ENCODE measurements around the gene NABP1. TPM values are rescaled to one million over a fixed set of nuclear protein-coding genes. Genes with fewer than 3 reads are reported as not detected.

The NABP1 gene
- total RNA-seq, 1 experiment from 2014 or later: 3.2 TPM

DNA sequence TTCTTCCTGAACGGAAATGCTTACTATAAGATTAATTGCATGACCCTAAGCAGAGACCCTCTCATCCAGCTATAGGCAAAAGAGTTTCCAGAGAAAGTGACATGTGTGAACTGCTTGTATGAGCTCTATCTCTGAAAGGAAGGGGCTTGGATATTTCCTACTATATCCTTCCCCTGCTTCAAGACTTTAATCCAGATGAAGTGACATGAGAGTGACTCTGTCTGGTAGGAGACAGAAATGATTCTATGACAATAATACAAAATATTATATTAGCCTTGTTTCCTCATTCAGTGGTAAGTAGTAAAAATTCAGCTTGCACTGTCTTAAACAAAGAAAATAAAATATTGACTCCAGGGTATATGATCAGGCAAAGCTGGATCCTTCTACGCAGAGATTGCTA is 37.5 kb downstream of the NABP1 start:
- Histone ChIP-seq H3K14ac (ENCODE audit: insufficient read depth, low read length) (no peak overlapping the region), H4K8ac (replicated peaks; ENCODE audit: insufficient read length, low read depth, low read length) (no peak overlapping the region), H3K79me1 (ENCODE audit: insufficient read depth, low read depth, low read length, poor library complexity, severe bottlenecking) (no peaks in the 10 kb centered on the region), H3K4ac (ENCODE audit: low read depth, low read length) (no peak overlapping the region), H3K79me2 (ENCODE audit: insufficient read depth, low read length) (no peaks in the 10 kb centered on the region), H2AK5ac (ENCODE audit: insufficient read length, low read length) (no peak overlapping the region), H4K91ac (ENCODE audit: insufficient read length, low read depth, low read length) (no peak overlapping the region), H2BK120ac (ENCODE audit: low read depth, low read length, poor library complexity, severe bottlenecking) (no peak overlapping the region), H2BK12ac (ENCODE audit: insufficient read length, low read depth, low read length) (no peak overlapping the region), H3K4me2 (ENCODE audit: insufficient read depth, insufficient read length, low read length) (no peak overlapping the region), H2BK15ac (ENCODE audit: low read depth, low read length) (no peak overlapping the region), H4K5ac (ENCODE audit: insufficient read length, low read depth, low read length) (no peak overlapping the region), H3K27ac (ENCODE audit: insufficient read length, low read depth, low read length) (no peak overlapping the region), H2BK5ac (ENCODE audit: insufficient read length, low read length) (no peak overlapping the region), H3K27me3 (ENCODE audit: insufficient read depth, low read length) (no peaks in the 10 kb centered on the region), H3K9ac (ENCODE audit: extremely low read depth, insufficient read length, low read length) (no peak overlapping the region), H3K4me1 (ENCODE audit: insufficient read depth, low read length) (no peaks in the 10 kb centered on the region), H3K23me2 (ENCODE audit: insufficient read length, low read depth, low read length, poor library complexity, severe bottlenecking) (no peaks in the 10 kb centered on the region), H3K23ac (ENCODE audit: insufficient read length, low read depth, low read length) (no peak overlapping the region), H3K56ac (ENCODE audit: insufficient read length, low read depth, low read length) (no peak overlapping the region), H4K20me1 (ENCODE audit: control insufficient read depth, insufficient read depth, insufficient read length) (no peaks in the 10 kb centered on the region), H3K18ac (ENCODE audit: insufficient read length, low read depth, low read length) (no peak overlapping the region), H3K9me3 (ENCODE audit: control insufficient read depth, low read depth, low read length) (no peaks in the 10 kb centered on the region), H3T11ph (ENCODE audit: low read length) (no peak overlapping the region), H2AFZ (ENCODE audit: low read length) (no peak overlapping the region), H2BK20ac (ENCODE audit: low read depth, low read length, poor library complexity, severe bottlenecking) (no peak overlapping the region)
- no peak overlapping the region for H3K27ac Mint-ChIP-seq
- H3K4me1 Mint-ChIP-seq: no peaks in the 10 kb centered on the region
- no peak overlapping the region for H3K4me3 Mint-ChIP-seq
- no peaks in the 10 kb centered on the region for H3K27me3 Mint-ChIP-seq (ENCODE audit: low read depth)
- TF ChIP-seq, protein P1, sequence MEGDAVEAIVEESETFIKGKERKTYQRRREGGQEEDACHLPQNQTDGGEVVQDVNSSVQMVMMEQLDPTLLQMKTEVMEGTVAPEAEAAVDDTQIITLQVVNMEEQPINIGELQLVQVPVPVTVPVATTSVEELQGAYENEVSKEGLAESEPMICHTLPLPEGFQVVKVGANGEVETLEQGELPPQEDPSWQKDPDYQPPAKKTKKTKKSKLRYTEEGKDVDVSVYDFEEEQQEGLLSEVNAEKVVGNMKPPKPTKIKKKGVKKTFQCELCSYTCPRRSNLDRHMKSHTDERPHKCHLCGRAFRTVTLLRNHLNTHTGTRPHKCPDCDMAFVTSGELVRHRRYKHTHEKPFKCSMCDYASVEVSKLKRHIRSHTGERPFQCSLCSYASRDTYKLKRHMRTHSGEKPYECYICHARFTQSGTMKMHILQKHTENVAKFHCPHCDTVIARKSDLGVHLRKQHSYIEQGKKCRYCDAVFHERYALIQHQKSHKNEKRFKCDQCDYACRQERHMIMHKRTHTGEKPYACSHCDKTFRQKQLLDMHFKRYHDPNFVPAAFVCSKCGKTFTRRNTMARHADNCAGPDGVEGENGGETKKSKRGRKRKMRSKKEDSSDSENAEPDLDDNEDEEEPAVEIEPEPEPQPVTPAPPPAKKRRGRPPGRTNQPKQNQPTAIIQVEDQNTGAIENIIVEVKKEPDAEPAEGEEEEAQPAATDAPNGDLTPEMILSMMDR (conservative IDR thresholded peaks at IDR 0.05): no peak
- H3K36me3 Mint-ChIP-seq (ENCODE audit: insufficient read depth in 1 of 3, low read depth in 3 of 3): no peaks in the 10 kb centered on the region; a peak in 1 of 7 replicates
- no peaks in the 10 kb centered on the region for H3K9me3 Mint-ChIP-seq
- WGBS (ENCODE audit: extremely low coverage, insufficient read length, low lambda C conversion rate): no CpG with 5 or more reads among the region's 2 CpGs
- DNase-seq: no peak

Data from H9 (cell line).